GM12872 (cell line): ENCODE measurements around the gene RTL9.

ENCODE experiments used
- CTCF ChIP-seq: IDR thresholded peaks from 3 replicates; pipeline ENCODE4 v1.5.1; 2011; ENCODE audit warnings: low read depth, mild to moderate bottlenecking, low read length, moderate library complexity; ENCODE audit not compliant: insufficient read depth

Gene RTL9

GRCh38 chrX:110373310-110373709, 14.7 kb downstream of the RTL9 start:
- no peak for TF ChIP-seq CTCF

- TF ChIP-seq CTCF = no peak
Measured at GRCh38 chrX:110374559-110374958, 15.9 kb downstream of the RTL9 start.

- TF ChIP-seq CTCF = no peak
Measured at GRCh38 chrX:110381216-110381615, 22.6 kb downstream of the RTL9 start.

DNA sequence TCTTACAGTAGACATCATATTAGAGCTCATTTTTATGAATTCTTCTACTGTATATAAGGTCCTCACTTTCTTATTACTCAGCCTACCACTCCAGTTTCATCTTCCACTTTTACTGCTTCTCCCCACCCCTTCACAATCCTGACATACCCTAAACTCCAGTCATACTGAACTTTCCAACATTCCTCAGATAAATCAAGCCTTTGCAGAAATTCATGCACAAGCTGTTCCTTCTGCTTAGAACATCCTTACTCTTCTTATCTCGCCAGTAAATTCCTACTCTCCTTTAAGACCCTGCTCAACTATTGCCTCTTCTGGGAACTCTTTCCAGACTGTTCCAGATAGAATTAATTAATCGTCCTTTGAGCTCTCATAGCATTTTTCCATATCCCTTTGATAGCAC, 24.8 kb downstream of the RTL9 start:
- TF ChIP-seq CTCF = no peak

DNA sequence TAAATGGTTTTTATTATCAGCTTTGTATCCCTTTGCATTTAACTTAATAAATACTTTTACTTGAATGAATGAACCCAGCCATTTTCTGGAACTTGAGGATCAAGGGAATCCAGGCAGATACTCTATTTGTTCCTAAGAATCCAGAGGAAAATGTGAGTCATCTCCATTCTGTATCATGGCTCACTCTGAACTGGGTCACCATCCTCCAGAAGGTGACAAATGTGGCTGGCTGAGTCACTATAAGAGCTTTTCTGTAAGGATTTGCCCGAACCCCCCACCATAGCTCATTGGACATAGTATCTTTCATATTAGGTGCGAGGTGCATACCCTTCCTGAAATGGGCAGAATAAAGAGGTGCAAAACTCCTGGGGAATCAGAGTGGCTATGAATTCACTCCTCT, 25.8 kb downstream of the RTL9 start:
- TF ChIP-seq CTCF = no peak

GRCh38 chrX:110389570-110389969, 30.9 kb downstream of the RTL9 start:
- TF ChIP-seq CTCF = no peak

- no peak for TF ChIP-seq CTCF
Measured at GRCh38 chrX:110391086-110391485, 32.4 kb downstream of the RTL9 start.

- TF ChIP-seq CTCF = no peak
Measured at GRCh38 chrX:110394651-110395050, 36.0 kb downstream of the RTL9 start.
